HUES48 (cell line): ENCODE data around the gene MYO1B.

Source experiments
- H3K27ac ChIP-seq: one replicate; pipeline ENCODE4 v1.7.0; 2013; ENCODE audit warnings: low read depth, low read length, inconsistent platforms
- H3K27me3 ChIP-seq: 2 replicates; pipeline ENCODE4 v1.6.1; 2013; ENCODE audit warnings: mild to moderate bottlenecking, low read length; ENCODE audit not compliant: control insufficient read depth, insufficient read depth
- H3K36me3 ChIP-seq: 2 replicates; pipeline ENCODE4 v1.6.1; 2013; ENCODE audit warnings: low read length; ENCODE audit not compliant: control insufficient read depth, insufficient read depth
- H3K4me1 ChIP-seq: 2 replicates; pipeline ENCODE4 v1.6.1; 2013; ENCODE audit warnings: mild to moderate bottlenecking, low read length; ENCODE audit not compliant: control insufficient read depth, insufficient read depth
- H3K4me3 ChIP-seq: 2 replicates; pipeline ENCODE4 v1.5.1; 2013; ENCODE audit warnings: mild to moderate bottlenecking, low read depth, low read length
- H3K9ac ChIP-seq: 2 replicates; pipeline ENCODE4 v1.6.1; 2013; ENCODE audit warnings: mild to moderate bottlenecking, low read depth, low read length, moderate library complexity
- H3K9me3 ChIP-seq: 2 replicates; pipeline ENCODE4 v1.6.1; 2013; ENCODE audit warnings: low read length; ENCODE audit not compliant: control insufficient read depth, insufficient read depth

The MYO1B gene

DNA sequence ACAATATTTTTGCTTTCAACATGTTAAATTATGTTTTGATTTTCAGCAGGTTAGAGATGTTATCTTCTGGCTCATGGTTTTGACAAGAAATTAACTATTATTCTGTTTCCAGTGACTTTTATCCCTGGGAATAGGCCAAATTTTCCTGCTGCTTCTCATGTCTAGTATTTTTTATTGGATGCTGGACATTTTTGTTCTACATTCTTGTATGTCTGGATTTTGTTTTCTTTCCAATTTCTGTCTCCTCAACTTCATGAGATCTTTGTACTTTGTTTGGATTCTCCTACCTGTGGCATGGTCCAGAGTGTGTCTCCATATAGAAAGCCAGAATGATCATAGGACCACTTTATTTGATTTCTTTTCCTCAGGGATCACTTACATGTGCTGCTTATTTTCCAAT is 33.1 kb upstream of the MYO1B start:
- Histone ChIP-seq H3K9ac (no peak overlapping the region), H3K27ac (no peak overlapping the region), H3K27me3 (no peaks in the 10 kb centered on the region), H3K4me1 (peaks cover under 1% of the 10 kb centered on the region; the same call in 1 of the 2 replicates), H3K9me3 (peaks cover 3% of the 10 kb centered on the region; the same call in 1 of the 2 replicates), H3K36me3 (no peaks in the 10 kb centered on the region), H3K4me3 (no peak overlapping the region)

DNA sequence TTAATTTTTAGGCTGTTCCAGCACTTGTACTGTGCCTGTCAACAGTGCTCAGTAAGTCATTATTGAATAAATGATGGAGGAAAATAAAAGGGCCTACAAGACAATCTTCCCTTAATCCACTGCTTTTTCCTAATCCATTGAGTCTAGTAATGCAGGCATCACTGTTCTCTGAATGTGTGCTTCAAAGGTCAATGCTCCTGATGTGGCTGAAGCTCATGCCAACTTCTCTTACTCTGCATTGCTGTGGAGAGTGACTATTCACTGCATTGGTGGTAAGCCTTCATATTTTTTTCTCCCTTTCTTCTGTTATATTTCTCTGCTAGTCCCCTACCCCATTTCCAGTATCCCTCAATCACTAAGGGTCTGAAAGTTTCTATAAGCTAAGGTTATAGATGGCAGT is 31.9 kb upstream of the MYO1B start:
- H3K4me3 ChIP-seq: no peak overlapping the region
- peaks cover 3% of the 10 kb centered on the region; the same call in 1 of the 2 replicates for H3K9me3 ChIP-seq
- H3K36me3 ChIP-seq: no peaks in the 10 kb centered on the region
- no peaks in the 10 kb centered on the region for H3K27me3 ChIP-seq
- H3K27ac ChIP-seq: no peak overlapping the region
- H3K9ac ChIP-seq: no peak overlapping the region
- H3K4me1 ChIP-seq: peaks cover 12% of the 10 kb centered on the region

DNA sequence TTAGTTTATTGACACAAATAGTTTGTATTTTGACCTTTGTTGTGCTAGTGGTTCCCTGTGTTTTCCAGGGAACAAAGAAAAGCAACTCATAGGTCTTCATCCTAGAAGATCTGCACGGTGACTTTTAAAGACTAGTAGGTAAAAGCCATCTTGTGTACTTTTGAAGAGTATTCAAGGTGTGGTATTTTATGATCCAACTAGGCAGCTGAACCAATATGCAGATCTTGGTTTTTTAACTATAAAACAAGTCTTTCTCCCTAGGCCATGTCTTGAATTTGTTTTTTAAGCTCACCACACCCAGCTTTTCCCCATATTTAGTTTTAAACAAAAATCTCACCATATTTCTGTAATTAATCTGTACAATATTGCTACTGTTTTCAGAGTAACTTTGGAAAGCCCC is 30.0 kb upstream of the MYO1B start:
- Histone ChIP-seq H3K36me3 (no peaks in the 10 kb centered on the region), H3K4me3 (no peak overlapping the region), H3K27me3 (no peaks in the 10 kb centered on the region), H3K9me3 (peaks cover 3% of the 10 kb centered on the region; the same call in 1 of the 2 replicates), H3K27ac (no peak overlapping the region), H3K9ac (no peak overlapping the region), H3K4me1 (peaks cover 12% of the 10 kb centered on the region)

DNA sequence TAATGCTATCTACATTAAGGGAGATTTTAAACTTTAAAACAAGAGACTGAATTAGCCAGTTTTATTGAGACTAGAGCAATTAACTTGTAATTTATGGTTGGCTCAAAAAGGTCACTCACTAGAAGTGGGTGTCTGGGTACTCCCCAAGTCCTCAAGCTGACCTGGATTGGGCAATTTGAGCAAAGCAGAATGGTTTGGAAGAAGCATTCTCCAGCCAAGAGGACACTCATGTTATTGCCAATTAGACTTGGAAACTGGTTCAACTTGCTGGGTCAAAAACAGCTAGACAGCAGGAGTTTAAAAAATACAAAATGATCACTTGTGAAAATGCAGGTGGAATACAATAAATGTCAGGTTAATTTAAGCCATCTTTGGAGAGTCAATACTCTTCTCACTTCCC is 29.5 kb upstream of the MYO1B start:
- peaks cover 12% of the 10 kb centered on the region for H3K4me1 ChIP-seq
- H3K27me3 ChIP-seq: no peaks in the 10 kb centered on the region
- no peak overlapping the region for H3K9ac ChIP-seq
- no peaks in the 10 kb centered on the region for H3K36me3 ChIP-seq
- H3K9me3 ChIP-seq: peaks cover 3% of the 10 kb centered on the region; the same call in 1 of the 2 replicates
- H3K4me3 ChIP-seq: no peak overlapping the region
- H3K27ac ChIP-seq: no peak overlapping the region

DNA sequence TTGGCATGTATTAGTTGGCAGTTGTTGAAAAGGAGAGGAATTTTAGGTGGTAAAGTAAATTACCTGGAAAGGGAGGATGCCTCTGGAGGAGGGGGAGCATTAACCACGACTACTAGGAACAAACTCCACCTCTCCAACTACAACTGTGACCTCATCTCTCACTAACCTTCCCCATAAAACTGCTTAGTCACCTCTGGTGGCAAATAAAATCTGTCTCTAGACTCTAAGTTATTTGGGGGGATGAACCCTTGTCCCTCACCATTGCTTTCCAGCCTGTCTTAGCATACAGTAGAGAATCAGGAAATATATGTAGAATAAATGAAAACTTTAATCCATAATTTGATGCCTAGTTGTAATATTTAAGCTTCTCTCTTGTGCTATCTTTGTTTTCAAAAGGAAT is 27.6 kb upstream of the MYO1B start:
- Histone ChIP-seq H3K27ac (no peak overlapping the region), H3K9ac (peak overlapping the region; percentile 42; the same call in 1 of the 2 replicates)

DNA sequence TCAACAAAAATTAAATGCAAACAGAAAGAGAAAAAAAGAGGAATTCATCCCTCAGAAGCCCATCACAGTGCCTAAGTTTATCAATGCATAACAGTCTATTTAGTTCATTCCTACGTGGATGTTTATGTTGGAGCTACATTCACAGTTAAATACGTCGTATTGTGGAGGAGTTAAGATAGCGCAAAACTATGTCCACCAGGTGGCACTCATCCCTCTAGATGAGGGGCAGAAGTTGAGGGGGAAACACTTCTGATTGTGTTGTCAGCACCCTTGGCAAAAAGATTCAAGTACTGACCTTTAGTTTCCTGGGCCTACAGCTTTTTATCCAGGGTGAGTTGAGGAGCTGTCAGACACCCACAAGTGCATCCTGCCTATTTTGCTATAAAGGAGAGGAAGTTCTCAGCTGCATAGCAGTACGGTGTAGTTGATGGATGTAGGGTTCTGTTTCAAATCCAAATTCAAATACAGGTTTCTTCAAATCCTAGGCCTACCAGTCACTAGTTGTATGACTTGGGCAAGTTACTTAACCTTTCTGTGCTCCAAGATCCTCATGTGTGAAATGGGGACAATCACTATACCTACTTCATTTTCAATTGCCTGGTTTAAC is 26.8 kb upstream of the MYO1B start:
- Histone ChIP-seq H3K4me1 (peaks cover 12% of the 10 kb centered on the region), H3K27ac (peak overlapping the region; percentile 4), H3K9ac (no peak overlapping the region), H3K4me3 (no peak overlapping the region), H3K36me3 (no peaks in the 10 kb centered on the region), H3K9me3 (no peaks in the 10 kb centered on the region), H3K27me3 (no peaks in the 10 kb centered on the region)

More for the DNA sequence above, 27.6 kb upstream of the MYO1B start:
- Histone ChIP-seq H3K4me1 (peaks cover 12% of the 10 kb centered on the region), H3K27me3 (no peaks in the 10 kb centered on the region), H3K9me3 (no peaks in the 10 kb centered on the region), H3K36me3 (no peaks in the 10 kb centered on the region), H3K4me3 (no peak overlapping the region)

DNA sequence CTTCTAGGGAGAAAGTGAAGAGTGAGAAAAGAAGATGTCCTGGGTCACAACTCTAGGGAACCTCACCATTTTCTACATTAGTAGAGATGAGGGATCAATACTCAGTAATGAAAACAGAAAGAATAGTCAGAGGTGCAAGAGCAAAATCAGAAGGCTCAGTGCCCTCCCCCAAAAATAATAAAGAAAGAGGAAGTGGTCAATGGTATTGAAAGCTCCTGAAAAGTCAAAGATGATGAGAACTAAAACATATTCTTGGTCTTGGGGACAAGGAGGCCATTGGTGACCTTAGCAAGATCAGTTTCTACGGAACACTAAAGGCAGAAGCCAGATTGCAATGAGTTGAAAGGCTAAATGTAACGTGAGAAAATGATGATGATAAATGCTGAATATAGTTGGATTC is 24.5 kb upstream of the MYO1B start:
- H3K4me1 ChIP-seq: peaks cover 21% of the 10 kb centered on the region
- no peak overlapping the region for H3K4me3 ChIP-seq
- H3K27ac ChIP-seq: no peak overlapping the region
- no peaks in the 10 kb centered on the region for H3K27me3 ChIP-seq
- H3K9me3 ChIP-seq: no peaks in the 10 kb centered on the region
- H3K9ac ChIP-seq: no peak overlapping the region
- H3K36me3 ChIP-seq: no peaks in the 10 kb centered on the region

DNA sequence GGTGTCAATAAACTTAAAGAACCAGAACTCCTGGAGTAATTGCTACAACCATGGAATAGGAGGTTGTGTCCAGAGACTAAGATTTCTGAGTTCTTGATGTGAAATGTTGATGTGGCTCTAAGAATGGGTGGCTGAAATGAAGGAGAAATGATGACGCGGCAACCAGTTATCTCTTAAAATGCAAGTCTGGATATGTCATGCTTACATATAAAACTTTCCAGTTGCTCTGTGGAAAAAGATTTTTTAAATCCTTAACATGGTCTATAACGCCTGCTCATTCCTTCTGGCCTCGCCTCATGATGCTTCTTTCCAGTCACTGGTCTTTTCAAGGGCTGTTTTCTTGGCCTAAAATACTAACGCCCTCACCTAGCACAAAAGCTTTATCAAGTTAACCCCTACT is 23.5 kb upstream of the MYO1B start:
- Histone ChIP-seq H3K9ac (no peak overlapping the region), H3K27ac (no peak overlapping the region), H3K36me3 (no peaks in the 10 kb centered on the region), H3K9me3 (no peaks in the 10 kb centered on the region), H3K4me1 (peaks cover 29% of the 10 kb centered on the region), H3K27me3 (no peaks in the 10 kb centered on the region), H3K4me3 (no peak overlapping the region)

DNA sequence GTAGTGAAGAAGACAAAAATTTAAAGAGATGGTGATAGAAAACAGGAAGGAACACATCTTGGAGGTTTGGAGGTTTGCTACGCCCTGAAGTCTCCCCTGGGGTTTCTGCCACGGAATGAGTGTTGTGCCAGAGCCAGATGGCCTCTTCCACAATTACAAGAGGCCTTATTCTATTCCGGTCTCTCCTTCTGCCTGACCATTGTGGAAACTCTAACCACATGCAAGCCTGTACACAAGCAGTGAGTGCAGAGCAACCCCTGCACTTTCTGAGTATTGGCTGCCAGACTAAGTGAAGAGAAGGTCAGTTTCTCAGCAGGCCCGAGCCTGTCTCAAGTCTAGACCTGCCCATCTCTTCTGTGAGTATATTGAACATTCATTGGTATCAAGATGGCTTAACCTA is 22.7 kb upstream of the MYO1B start:
- Histone ChIP-seq H3K4me1 (peaks cover 24% of the 10 kb centered on the region), H3K4me3 (no peak overlapping the region), H3K36me3 (no peaks in the 10 kb centered on the region), H3K27ac (no peak overlapping the region), H3K27me3 (no peaks in the 10 kb centered on the region), H3K9me3 (no peaks in the 10 kb centered on the region), H3K9ac (no peak overlapping the region)

DNA sequence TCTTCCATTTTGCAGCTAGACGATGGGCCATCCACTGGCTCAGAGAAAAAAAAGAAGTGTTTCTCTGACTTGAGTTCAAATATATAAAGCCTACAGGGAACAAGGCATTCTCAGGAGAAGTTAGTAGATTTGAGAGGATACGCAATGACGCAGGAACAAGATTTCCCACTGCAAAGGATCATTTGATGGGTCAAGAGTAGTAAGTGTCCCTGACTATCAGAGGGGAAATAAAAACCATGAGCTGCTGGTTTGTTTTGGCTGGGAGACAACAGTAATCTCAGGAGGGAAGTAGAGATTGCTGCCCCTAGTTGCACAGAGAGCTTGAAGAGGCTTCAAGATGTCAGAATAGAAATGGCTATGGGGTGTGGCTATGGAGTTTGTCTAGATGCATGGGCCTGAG is 22.3 kb upstream of the MYO1B start:
- Histone ChIP-seq H3K27ac (no peak overlapping the region), H3K4me1 (peaks cover 20% of the 10 kb centered on the region), H3K4me3 (no peak overlapping the region), H3K9me3 (no peaks in the 10 kb centered on the region), H3K9ac (no peak overlapping the region), H3K27me3 (no peaks in the 10 kb centered on the region), H3K36me3 (no peaks in the 10 kb centered on the region)

DNA sequence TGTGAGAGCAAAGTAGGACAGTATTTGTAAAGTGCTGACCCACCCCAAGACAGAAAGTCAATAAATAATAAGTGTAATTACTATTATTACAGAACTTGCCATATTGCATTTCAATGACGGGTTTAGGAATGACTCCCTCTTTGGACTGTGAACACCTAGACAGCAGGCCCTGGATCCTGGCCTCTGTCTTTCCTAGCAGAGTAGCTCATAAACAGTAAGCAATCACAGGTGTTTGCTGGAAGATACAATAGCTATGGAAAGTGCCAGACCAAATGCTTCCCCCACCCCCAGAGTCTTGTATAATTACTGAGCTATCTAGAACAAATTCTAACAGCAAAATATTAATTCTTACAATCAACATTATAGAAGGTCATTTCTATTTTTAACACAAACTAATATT is 20.1 kb upstream of the MYO1B start:
- H3K27ac ChIP-seq: no peak overlapping the region
- no peak overlapping the region for H3K9ac ChIP-seq
- peaks cover 17% of the 10 kb centered on the region for H3K4me1 ChIP-seq
- no peaks in the 10 kb centered on the region for H3K36me3 ChIP-seq
- H3K27me3 ChIP-seq: no peaks in the 10 kb centered on the region
- H3K4me3 ChIP-seq: no peak overlapping the region
- no peaks in the 10 kb centered on the region for H3K9me3 ChIP-seq
